Ammon's horn (tissue), 1 donor: ENCODE results near the gene PRKX.
"Not testable (repeated sequence)": the region's sequence is repeated elsewhere in the genome, so short reads cannot be mapped to it uniquely, and the experiment has no call there.

Source experiments
- DNase-seq: peaks from one replicate; pipeline ENCODE4 v3.0.0-alpha.2; 2016; ENCODE audit warnings: low spot score

Gene PRKX

DNA sequence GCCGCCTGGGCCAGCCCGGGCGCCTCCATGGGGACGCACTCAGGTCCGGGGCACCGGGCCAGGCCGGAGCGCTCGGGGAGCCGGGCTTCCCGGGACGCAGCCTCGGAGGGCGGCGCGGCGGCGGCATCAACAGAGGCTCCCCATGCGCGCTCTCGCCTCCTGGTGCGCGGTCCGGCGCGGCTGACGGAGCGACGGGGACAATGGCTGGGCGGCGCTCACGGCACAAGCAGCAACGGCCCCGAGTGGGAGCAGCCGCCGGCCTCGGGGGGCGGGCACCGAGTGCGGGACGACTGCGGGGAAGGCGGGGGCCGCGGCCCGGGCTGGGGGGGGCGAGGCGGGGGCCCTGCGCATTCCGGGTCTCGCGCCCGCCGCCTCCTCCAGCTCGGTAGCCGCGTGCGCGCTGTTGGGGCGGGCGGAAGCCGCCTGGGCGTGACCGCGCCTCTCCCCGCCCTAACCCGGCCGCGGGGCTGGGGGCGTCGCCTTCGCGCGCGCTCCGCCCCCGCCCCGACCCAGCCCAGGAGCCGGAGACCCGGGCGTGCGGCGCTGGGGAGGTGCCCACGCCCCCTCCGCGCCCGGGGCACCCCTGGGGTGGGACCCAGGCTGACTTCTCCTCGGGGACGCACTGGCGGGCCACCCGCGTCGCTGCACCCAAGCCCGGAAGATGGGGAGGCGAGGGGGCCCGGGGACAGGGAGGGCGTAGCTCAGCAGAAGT, at the start of gene PRKX:
Gene PRKX, minus strand, starts transcription at position 425 of the 712 bp plus-strand sequence. Its CDS starts 396 bp downstream, at position 29.
- DNase-seq = peak; percentile 39

DNA sequence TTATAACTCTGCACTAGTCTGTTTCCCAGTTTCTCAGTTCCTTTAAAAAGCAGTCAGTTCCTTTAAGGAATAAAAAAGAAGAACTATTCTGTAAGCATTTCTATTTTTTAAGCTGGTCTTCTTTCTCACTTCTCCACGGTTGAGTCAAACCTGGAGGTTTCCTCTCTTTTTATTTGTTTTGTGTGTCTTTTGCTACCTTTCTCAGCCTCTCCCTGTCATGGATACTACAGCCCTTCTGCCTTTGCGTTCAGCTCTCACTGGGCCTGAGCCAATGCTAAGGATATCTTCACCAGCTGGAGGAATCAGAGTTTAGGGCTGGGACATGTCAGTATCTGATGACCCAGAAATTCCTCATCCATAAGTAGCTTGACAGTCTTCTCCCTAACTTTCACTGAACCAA, 49.7 kb upstream of the PRKX start:
- DNase-seq = no peak

DNA sequence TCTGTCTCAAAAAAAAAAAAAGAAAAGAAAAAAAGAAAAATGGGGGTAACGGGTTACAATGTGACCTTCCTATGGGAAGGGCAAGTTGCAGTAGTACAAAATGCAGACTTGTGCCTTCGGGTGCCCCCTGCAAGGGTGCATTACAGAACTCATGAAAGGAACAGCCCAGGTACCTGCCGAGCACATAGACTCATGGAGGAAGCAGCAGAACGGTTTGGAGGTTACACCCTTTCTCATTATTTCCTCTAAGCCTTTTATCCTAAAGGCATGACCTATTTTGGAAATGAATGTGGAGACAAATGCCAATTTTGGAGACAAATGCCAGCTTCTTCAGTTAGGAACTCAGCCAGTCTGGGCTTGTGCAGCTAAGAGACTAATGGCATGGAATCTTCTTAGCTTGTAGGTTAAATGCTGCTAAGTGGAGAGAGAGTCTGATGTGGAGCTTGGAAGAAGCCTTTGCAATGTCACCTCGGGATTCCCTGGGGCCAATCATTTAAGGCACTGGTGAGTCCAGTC, 44.1 kb upstream of the PRKX start:
- DNase-seq = no peak

DNA sequence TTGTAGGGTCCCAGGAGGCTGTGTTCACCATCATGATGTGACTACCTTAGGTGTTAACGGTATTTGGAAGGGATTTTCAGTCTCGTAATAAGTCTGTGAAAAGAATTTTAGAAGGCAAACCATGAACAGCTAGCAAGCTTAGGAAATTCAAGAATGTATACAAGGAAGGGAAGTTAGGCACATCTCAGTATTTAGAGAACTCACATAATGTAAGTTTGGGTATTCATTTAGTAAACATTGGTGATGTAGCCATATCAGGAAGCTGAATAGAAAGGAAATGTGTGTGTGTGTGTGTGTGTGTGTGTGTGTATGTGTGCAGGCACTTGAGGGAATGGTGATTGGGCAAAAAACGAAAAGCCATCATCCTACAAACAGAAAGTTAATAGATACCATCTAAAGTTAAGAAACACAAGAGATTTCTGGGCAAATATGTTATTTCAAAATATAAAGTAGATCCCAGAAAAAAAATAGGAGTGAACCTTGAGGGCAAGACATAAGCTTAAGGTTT, 34.7 kb upstream of the PRKX start:
- no peak for DNase-seq

DNA sequence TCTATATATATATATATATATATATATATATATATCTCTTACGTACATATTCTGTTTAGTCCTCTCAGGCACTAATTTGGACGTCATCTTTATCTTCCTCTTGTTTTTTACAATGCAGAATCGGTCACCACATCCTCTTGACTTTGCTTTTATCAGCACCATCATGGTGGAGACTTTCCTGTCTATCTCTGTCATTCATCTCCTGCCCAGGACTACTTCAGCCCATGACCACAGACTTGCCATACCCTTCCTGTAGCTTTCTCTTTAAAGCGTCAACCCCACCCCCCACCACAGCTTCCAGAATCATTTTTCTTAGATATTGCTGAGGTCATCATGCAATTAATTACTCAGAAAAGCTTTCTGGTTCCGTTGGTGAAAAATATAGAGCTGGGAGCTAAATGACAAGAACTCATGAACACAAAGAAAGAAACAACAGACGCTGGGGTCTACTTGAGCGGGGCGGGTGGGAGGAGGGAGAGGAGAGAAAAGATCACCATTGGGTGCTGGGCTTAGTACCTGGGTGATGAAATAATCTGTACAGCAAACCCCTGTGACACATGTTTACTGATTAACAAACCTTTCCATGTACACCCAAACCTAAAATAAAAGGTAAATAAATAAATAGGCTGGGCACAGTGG, 30.5 kb upstream of the PRKX start:
- DNase-seq = no peak

DNA sequence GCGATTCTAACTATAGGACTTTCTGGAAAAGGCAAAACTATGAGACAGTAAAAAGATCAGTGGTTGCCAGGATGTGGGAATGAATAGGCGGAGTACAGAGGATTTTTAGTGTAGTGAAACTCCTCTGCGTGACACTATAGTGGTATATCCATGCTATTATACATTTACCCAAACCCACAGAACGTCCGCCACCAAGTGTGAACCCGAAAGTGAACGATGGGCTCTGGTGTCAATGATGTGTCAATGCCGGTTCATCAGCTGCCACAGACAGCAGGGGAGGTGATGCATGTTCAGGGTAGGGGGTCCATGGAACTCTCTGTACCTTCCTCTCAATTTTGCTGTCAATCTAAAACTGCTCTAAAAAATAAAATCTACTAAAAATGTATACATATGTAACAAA, 27.5 kb upstream of the PRKX start:
- DNase-seq = not testable (repeated sequence)

DNA sequence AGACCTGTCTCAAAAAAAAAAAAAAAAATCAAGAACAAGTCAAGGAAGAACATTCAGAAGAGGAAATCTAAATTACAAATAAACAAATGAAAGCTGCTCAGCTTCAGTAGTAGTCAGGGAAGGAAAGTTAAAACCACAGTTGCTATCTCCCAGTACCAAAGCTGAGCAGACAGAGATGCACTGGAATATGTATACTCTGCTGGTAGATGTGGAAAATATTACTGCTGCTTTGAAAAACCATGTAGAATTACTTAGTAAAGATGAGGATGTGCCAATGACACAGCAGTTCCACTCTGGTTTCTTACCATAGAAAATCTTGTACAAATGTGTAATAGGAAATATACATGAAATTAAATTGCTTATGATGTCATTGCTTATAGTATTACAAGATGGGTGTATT, 25.1 kb upstream of the PRKX start:
- no peak for DNase-seq

DNA sequence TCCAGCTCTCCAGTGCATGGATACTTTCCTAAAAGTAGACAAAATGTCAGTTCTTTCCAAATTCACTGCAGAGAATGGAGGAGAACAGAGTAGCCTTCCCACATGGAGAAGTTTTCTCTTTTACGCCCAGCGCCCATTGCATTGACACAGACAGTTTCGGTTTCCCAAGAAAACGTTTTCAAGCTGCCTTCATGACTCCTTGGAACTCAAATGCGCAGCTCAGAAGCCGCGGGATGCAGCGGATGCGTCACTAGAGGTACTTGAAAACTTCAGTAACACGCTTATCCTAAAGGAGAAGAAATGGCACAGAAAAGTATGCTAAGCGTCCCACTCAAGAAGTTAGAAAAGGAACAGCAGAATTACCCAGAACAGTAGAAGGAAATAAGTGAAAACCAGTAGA, 23.1 kb upstream of the PRKX start:
- not testable (repeated sequence) for DNase-seq

DNA sequence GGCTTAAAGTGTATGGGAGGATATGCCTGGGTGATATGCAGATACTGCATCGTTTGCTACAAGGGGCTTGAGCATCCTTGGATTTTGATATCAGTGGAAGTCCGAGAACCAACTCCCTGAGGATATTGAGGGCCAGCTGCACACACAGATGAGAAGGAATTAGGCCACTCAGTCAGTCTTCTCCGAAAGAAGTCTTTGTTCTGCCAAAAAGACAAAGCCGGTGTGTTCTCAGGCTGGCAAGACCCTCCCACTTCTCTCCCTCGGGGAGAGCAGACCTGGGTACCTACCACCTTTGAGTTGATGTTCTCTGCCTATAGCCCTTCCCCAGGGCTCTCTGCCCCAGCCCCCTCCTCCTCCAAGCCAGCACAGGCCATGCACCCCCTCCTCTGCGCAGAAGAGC, 22.4 kb upstream of the PRKX start:
- not testable (repeated sequence) for DNase-seq

DNA sequence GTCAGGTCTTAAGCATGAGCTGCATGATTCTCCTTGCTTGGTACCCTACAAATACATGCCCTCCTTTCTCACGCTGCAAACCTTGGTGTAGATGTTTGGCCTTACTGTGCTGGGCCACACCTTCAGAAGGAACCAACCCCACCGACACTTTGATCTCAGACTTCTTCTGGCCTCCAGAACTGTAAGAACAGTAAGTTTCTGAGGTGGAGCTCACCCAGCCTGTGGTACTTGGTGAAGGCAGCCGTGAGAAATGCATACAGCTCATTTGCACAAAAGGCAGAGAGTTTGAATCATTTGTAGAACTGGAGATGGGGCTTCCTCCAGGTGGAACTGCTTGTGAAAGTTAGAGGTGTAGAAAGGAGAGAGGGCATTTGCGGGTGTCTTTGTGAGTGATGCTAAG, 21.0 kb upstream of the PRKX start:
- DNase-seq = not testable (repeated sequence)

DNA sequence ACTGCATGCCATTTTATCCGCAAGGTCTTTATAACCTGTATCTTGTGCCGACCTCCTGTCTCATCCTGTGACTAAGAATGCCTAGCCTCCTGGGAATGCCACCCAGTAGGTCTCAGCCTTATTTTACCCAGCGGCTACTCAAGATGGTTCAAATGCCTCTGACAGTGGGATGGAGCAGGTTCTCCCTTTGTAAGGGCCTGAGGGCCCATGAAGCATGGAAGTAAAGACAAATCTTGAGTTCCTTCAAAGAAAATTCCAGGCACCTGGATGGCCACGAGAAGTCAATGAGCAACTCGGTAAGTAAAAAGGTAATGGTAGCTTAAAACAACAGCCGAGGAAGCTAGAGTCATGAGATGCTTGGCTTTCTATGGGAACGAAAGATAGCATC, 19.6 kb upstream of the PRKX start:
- no peak for DNase-seq

DNA sequence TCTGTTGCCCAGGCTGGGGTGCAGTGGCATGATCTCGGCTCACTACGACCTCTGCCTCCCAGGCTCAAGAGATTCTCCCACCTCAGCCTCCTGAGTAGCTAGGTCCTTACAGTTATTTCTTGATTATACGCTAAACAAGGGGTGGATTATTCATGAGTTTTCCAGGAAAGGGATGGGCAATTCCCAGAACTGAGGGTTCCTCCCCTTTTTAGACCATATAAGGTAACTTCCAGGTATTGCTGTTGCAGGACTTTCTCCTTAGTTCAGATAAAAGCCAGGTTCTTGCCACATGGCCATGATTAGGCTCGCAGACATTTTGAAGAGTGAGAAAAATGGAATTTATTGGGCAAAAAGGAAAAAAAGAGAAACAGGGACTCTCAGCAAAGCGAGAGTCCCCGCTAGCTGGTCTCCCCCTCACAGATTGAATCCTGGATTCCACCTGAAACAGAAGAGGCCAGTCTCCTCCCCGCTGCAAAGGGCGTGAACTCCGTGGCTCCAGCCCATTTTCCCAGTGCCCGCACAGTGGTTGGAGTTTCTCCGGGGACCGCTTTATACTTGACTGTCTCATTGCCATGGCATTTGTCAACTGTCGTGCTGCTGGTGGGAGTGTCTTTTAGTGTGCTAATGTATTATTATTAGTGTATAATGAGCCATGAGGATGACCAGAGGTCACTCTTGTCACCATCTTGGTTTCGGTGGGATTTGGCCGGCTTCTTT, 19.0 kb upstream of the PRKX start:
- not testable (repeated sequence) for DNase-seq

DNA sequence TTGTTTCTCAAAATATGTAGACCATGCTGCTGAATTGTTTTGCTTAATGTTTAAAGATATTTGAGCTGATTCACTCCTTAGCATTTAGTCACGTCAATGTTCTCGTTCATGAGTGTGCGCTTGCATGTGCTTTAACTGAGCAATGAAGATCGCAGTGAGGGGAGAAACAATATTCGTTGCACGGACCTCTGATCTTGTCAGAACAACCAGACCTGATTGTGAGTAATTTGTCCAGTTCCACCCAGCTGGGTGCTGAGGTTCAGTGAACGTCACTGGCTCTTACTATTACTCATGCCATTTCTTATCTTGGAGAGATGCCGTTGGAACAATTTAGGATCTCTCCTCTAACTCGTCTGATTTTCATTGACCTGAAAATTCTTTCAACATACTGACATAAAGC, 15.0 kb upstream of the PRKX start:
- DNase-seq = no peak

DNA sequence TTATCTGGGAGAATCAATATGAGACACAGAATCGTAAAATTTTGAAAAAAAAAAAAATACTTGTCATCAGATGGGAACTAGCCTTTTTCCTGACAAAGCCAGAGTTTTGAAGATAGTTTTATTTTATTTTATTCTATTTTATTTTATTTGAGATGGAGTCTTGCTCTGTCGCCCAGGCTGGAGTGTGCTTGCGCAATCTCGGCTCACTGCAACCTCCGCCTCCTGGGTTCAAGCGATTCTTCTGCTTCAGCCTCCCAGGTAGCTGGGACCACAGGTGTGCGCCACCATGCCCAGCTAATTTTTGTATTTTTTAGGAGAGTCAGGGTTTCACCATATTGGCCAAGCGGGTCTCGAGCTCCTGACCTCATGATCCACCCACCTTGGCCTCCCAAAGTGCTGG, 10.0 kb upstream of the PRKX start:
- not testable (repeated sequence) for DNase-seq

DNA sequence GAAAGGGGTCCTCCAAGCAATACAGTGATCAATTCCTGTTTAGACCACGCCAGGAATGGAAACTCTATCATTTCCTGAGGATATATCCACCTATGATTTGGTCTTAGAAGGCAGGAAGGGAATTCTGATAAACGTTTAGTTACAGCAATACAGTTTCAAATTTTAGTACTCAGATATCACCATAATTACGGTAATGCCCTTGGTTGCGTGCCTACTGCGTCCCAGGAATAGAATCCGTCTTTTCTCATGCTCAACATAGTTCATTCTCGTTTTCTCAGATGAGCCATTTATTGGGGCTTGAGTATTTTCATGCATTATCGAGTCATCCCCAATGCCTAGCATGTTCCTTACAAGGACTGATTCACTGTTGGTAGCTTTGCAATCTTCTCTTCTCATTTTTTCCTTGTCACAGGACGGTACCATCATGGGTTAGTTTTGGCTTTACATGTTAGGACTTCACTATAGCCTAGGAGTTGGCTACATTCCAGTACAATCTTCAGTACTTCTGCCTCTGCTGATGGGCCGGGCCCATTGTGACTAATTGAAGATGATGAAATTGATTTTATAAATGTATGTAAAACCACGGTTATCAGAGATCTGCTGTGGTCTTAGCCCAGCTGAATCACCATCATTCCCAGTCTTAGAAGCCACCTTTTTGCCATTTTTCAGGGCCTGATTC, 4.4 kb upstream of the PRKX start:
- DNase-seq = no peak

DNA sequence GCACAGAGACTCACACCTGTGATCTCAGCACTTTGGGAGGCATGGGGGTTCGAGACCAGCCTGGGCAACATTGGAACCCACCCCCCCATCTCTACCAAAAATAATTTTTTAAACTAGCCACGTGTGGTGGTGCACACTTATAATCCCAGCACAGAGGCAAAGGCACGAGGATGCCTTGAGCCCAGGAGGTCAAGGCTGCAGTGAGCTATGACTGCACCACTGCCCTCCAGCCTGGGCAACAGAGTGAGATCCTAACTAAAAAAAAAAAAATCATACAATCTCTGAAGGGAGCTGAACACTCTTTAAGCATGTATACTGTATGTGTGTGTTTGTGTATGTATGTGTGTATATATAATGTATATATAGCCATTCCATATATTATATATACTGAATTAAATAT, 2.5 kb upstream of the PRKX start:
- DNase-seq = no peak

DNA sequence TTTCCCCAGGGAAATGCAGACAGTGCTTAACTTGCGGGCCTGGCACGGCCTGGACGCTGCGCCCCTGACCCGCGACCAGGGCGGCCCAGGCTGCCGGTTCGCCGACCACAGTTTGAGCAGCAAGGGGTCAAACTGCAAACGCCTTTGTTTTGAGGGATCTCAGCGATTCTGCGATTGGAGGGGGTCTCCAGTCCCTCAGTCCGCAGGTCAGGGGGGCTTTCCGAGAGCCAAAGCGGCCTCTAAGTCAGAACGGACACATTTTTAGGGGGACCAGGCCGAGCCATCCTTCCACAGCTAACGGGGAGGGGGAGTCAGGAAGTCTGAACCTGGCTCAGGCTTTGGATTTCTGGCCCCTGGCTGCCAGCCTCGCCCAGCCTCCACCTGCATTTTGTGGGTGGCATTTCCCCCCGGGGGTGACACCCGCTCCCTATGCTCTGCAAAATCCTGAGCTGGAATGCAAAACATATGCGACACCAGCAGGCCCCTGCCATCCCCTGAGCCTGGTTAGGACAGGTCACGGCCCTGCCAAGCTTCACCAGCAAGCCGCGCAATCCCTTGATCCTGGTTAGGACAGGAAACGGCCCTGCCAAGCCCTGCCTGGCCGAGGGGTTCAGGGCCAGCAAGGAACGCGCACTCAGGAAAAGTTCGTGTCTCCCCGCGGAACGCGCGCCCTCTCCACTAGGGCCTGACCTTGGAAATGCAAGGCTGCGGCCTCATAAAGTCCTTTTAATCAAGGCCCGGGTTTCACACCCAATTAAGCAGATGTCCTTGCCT, 1.4 kb upstream of the PRKX start:
- DNase-seq = not testable (repeated sequence)

DNA sequence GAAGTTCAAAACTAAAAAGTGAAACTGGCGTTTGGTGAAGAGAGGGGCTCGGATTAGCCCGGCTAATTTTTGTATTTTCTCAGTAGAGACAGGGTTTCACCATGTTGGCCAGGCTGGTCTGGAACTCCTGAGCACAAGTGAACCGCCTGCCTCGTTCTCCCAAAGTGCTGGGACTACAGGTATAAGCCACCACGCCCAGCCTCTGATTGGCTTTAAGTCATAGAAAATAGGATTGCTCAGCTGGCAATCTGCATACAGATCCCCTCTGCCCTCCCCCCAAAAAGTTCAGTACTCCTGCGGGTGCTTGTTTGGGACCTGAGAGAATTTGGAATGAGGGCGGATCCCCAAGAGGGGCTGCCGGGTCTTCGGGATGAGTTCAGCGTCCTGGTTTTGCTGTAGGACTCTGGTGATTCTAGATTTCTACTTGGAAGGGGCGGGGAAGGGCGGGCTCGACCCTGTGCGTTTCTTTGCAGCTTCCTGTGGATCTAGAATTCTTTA, 537 bp upstream of the PRKX start:
- no peak for DNase-seq

DNA sequence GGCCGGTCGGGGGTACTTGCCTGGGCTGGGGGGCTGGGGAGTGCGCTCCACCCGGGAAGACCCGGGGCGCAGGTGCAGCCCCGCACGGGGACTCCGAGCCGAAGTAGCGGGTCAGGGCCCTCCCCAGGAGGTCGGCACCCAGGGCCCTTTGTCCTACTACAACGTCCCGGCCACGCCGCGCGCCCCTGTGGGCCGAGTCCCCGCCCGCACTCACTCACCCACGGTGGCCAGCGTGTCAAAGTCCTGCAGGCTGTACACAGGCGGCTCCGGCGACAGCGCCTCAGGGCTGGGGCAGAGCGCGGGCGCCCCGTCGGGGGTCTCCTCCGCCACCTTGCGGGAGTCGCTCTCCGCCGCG, 602 bp downstream of the PRKX start:
- DNase-seq = no peak

DNA sequence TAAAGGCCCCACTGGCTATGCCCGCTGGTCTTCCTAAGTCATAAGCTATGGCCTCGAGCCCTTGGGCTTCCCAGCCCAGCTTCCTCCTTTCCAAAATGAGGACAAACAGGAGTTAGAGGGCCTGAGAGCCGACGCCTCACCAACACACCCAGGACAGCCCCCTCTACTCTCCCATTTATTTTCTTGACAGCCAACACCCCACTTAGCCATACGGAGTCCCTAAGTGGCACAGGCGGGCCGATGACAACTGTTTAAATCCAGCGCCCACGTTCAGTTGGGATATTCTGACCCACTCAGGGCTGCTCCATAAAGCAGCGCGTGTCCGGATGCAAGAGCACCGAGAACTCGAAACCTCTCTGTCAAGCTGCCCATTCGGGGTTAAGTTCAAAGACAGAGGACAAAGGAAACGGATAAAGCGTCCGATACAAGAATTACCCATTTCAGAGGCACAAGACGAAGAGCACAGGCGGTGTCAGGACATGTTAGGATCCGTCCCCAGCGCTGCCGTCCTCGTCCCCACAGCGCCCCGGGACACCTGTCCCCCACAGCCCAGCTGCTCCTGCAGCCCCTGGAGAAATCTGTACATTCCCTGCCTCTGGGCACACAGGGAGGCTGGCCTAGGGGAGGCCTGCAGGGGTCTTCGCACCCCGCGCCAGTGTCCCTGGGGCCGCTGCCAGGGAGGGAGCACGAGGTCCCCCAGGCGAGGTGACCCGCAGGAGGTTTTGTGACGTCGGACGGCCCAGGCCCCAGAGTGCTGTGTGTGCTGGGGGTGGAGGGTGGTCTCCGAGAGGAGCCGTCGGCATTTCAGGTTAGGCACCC, 1.2 kb downstream of the PRKX start:
- DNase-seq = peak; percentile 6
